GM18507 (cell line): ENCODE data around the gene NCS1.

ENCODE experiments used
- DNase-seq: peaks from one replicate; pipeline ENCODE4 v3.0.0; 2011; ENCODE audit warnings: low read depth; ENCODE audit not compliant: insufficient read length; ENCODE audit errors: extremely low spot score
- FAIRE-seq: peaks from 2 replicates; lab custom pipeline; 2011; peaks lifted over from hg19 to GRCh38; lab: Jason Lieb, UNC

NCS1 gene

GRCh38 chr9:130191068-130191748 is 19.0 kb downstream of the NCS1 start:
- DNase-seq (no peak), FAIRE-seq (no peak)

GRCh38 chr9:130191749-130192120 is 19.5 kb downstream of the NCS1 start:
- FAIRE-seq (no peak), DNase-seq (no peak)

- DNase-seq (no peak), FAIRE-seq (no peak)
These were observed 20.3 kb downstream of the NCS1 start for GRCh38 chr9:130192382-130192999.

GRCh38 chr9:130193103-130193502 is 20.9 kb downstream of the NCS1 start:
- FAIRE-seq (no peak), DNase-seq (no peak)

DNA sequence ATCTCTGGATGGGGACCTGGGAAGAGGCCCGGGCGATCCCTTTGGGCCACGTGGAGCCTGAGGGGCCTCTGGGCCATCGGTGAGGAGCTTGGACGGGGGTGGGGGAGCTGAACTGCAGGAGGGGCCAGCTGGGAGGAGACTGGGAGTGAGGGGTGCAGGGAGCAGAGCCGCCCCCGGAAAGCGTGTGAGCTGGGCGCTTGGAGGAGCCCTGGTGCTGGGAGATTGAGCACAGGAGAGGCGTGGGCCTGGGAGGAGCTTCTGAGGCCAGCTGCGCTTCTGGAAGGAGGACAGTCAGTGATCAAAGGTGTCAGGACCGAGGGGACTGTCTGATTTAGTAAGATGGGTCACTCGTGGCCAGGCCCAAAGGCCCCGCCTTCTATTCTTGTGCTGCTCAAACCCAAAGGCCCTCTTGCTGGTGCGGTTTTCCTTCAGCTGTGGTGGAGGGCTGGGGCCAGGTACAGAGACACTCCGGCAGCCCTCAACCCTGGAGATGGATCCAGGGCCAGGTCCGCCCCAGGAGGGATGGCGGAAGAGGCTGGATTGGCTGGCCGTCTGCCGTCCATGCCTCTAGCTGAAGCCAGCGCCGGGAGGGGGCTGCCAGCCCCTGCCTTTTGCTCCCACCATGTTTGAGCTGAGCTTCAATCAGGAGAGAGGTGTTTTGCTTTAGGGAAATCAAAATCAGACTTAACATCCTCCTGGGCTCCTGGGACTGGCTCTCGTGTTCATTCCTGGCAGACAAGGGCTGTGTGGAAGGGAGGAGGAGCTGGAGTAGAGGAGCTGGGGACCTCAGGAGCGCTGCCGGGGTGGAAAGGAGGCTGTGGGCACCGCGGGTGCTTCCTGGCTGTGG is 21.6 kb downstream of the NCS1 start:
- DNase-seq (no peak), FAIRE-seq (no peak)

- FAIRE-seq (no peak), DNase-seq (no peak)
These were observed 22.3 kb downstream of the NCS1 start for GRCh38 chr9:130194378-130194932.

- DNase-seq, result no peak
- no peak for FAIRE-seq
These were observed 23.4 kb downstream of the NCS1 start for GRCh38 chr9:130195638-130196037.

- DNase-seq (no peak), FAIRE-seq (no peak)
These were observed 24.4 kb downstream of the NCS1 start for GRCh38 chr9:130196643-130197042.

GRCh38 chr9:130197386-130197785 is 25.2 kb downstream of the NCS1 start:
- no peak for FAIRE-seq
- DNase-seq, result no peak

- no peak for FAIRE-seq
- no peak for DNase-seq
These were observed 25.7 kb downstream of the NCS1 start for GRCh38 chr9:130197888-130198287.

DNA sequence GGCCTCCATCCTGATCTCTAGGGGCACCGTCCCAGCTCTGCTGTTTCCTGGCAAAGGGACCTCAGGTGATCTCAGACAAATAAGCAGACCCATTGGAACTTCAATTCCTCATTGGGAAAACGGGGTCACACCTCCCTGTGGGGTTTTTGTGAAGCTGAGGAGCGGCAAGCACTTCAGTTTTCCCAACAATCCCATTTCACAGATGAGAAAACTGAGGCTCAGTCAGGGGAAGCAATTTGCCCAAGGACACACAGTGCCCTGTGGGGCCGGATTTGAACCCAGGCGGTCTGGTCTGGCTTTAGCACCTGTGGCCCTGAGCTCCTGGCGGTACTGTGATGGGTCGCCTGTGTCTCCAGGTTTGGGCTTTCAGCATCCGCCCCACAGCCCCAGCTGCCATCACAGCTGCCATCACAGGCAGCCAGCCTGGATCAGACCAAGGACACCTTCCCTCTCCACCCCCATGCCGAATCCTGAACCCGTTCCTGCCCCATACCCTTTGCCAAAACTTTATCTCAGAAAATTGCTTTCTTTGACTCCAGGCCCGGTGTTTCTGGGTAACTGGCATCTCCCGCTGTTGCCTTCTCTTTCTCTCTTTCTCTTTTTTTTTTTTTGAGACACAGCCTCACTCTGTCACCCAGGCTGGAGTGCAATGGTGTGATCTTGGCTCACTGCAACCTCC is 26.4 kb downstream of the NCS1 start:
- no peak for DNase-seq
- FAIRE-seq, result no peak

- FAIRE-seq (no peak), DNase-seq (no peak)
These were observed 27.4 kb downstream of the NCS1 start for GRCh38 chr9:130199605-130200004.

DNA sequence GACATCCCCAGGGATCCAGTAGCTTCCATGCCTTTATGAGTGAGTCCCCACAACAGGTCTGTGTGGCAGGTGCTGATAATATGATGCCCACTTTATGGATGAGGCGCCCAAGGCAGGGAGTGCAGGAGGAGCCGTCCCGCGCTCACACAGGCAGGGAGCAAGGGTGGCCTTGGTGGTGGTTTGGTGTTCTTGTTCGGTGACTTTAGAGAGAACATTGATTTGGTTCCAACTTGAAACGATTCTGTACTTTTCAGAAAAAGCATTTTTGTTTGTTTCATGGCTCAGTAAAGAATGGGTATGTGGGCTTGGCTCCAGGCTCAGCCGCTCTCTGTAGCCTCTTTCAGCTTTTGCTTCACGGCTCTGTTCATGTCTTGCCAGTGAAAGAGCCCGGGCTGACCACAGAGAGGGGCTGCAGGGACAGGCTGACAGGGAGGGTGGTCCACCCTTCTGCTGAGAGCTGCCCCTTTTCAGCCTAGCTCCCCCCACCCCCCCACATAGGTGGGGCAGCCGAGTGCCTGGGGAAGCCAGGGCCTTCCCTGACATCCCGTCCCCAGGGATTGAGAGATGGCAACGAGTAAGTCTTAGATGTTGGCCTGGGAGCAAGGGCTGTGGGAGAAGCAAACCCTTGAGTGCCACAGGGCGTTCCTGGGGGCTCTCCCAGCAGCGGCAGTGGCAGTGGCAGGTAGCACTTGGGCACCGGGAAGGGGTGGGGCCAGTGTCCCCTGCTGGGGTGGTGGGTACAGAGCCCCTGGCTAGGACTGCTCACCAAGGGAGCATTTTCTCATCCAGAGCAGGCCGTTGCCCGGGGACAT is 28.0 kb downstream of the NCS1 start:
- FAIRE-seq (no peak), DNase-seq (no peak)

GRCh38 chr9:130201399-130201873 is 29.2 kb downstream of the NCS1 start:
- FAIRE-seq, result no peak

GRCh38 chr9:130201974-130202373 is 29.8 kb downstream of the NCS1 start:
- DNase-seq (no peak), FAIRE-seq (no peak)

More at GRCh38 chr9:130201399-130201873, 29.2 kb downstream of the NCS1 start:
- no peak for DNase-seq

- no peak for FAIRE-seq
- DNase-seq, result no peak
These were observed 32.1 kb downstream of the NCS1 start for GRCh38 chr9:130204341-130204740.

- DNase-seq (no peak), FAIRE-seq (no peak)
These were observed 32.8 kb downstream of the NCS1 start for GRCh38 chr9:130204959-130205358.

GRCh38 chr9:130205912-130206311 is 33.7 kb downstream of the NCS1 start:
- FAIRE-seq, result no peak
- DNase-seq, result no peak

- DNase-seq, result no peak
- no peak for FAIRE-seq
These were observed 34.4 kb downstream of the NCS1 start for GRCh38 chr9:130206579-130206978.
